GM18868 (cell line): ENCODE measurements around the gene NTN4.
"Not testable (repeated sequence)": the region's sequence is repeated elsewhere in the genome, so short reads cannot be mapped to it uniquely, and the experiment has no call there.

Experiments
- ATAC-seq: cut with Tn5 transposase; IDR thresholded peaks from one replicate; pipeline ENCODE4 v1.9.1; 2021; ENCODE audit warnings: mild to moderate bottlenecking, moderate library complexity; ENCODE audit not compliant: unreplicated experiment

Gene NTN4

GRCh38 chr12:95671265-95671664 lies 119.3 kb downstream of the NTN4 start:
- no peak for ATAC-seq

- ATAC-seq = no peak
Measured at GRCh38 chr12:95663525-95663924, 127.0 kb downstream of the NTN4 start.

GRCh38 chr12:95661360-95661759 lies 129.2 kb downstream of the NTN4 start:
- no peak for ATAC-seq

GRCh38 chr12:95658386-95658785 lies 132.2 kb downstream of the NTN4 start:
- no peak for ATAC-seq

- not testable (repeated sequence) for ATAC-seq
Measured at GRCh38 chr12:95654665-95655064, 135.9 kb downstream of the NTN4 start.

- no peak for ATAC-seq
Measured at GRCh38 chr12:95653771-95654546, 136.6 kb downstream of the NTN4 start.

GRCh38 chr12:95651681-95652080 lies 138.9 kb downstream of the NTN4 start:
- no peak for ATAC-seq

GRCh38 chr12:95648990-95649791 lies 141.4 kb downstream of the NTN4 start:
- ATAC-seq = no peak

GRCh38 chr12:95646781-95647190 lies 143.8 kb downstream of the NTN4 start:
- no peak for ATAC-seq

- ATAC-seq = no peak
Measured at GRCh38 chr12:95643256-95643655, 147.3 kb downstream of the NTN4 start.

GRCh38 chr12:95642583-95642982 lies 148.0 kb downstream of the NTN4 start:
- no peak for ATAC-seq

- ATAC-seq = no peak
Measured at GRCh38 chr12:95641299-95641952, 149.1 kb downstream of the NTN4 start.

GRCh38 chr12:95640516-95640915 lies 150.0 kb downstream of the NTN4 start:
- ATAC-seq = no peak

- ATAC-seq = no peak
Measured at GRCh38 chr12:95637471-95638155, 153.0 kb downstream of the NTN4 start.

- no peak for ATAC-seq
Measured at GRCh38 chr12:95637010-95637409, 153.6 kb downstream of the NTN4 start.

GRCh38 chr12:95634622-95635621 lies 155.6 kb downstream of the NTN4 start:
- ATAC-seq = no peak

- ATAC-seq = no peak
Measured at GRCh38 chr12:95633732-95634465, 156.7 kb downstream of the NTN4 start.

GRCh38 chr12:95633049-95633731 lies 157.4 kb downstream of the NTN4 start:
- ATAC-seq = no peak

- ATAC-seq = no peak
Measured at GRCh38 chr12:95630496-95630895, 160.1 kb downstream of the NTN4 start.
